HG03378 (cell line): ENCODE results near the gene CSNK1E.

ENCODE experiments used
- ATAC-seq: cut with Tn5 transposase; IDR thresholded peaks from one replicate; pipeline ENCODE4 v1.9.1; 2021; ENCODE audit warnings: mild to moderate bottlenecking, moderate library complexity; ENCODE audit not compliant: unreplicated experiment

CSNK1E gene

DNA sequence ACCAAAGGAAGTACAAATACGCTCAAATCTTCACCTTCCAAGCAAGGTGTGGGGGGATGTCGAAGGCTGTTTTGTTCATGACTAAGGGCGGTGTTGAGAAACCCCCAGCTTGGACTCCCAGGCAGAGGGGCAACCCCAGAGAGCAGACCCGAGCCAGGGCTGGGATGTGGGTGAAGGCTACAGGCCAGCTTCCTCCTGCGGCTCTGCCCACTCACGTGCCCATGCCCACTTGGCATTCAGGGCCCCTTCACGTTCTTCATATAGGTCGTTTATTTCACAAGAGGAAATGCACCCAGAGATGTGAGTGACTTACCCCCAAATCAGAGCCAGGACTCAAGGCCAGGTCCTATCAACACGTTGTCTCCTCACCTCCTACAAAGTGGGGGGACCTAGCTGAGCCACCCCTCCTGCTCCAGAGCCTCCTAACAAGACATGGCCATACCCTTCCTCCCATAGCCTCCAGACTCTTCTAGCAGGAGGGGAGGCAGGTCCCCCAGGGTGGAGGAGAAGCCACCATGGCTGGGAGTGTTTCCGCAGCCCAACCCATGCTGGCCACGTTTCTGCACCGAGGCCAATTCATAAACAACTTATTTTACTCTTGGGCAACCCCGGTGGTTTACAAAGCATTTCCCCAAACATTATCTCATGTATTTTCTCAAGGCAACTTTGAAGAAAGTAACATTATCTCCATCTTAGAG, 66.4 kb downstream of the CSNK1E start:
- ATAC-seq, result no peak

DNA sequence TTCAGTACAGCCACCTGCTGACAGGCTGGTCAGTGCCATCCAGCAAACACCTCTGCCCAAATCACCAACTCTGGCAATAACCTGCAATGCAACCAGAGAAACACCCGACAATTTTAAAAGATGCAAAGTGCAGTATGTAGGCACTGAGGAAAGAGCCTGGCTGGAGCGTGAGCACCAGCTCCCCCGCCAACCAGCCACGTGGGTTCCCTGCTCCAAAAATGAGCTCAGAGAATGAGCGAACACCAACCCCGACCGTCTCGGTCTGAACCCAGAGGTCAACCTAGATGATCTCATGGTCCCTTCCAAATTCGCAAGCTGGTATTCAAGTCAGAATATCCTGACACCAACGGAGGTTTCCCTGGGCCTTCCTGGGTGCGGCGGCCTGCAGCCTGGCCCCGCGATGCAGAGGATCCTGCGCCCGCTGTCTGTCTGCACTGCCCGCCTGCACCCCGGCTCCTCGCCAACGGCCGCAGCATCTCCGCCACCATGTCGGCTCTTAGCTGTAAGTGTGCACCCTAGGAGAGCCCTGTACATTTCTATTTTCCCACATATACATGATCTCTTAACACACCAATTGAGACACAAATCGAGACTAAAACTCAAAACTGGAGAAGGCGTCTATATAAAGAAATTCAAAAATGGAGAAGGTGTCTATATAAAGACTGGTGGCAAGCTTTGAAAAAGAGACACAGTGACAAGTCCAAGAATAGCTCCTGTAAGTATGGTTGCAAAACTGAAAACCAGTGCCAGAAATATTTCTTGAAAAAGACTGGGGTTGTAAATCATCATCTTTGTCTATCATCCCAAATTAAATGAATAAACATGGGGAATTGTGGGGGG, 67.2 kb downstream of the CSNK1E start:
- ATAC-seq, result no peak

DNA sequence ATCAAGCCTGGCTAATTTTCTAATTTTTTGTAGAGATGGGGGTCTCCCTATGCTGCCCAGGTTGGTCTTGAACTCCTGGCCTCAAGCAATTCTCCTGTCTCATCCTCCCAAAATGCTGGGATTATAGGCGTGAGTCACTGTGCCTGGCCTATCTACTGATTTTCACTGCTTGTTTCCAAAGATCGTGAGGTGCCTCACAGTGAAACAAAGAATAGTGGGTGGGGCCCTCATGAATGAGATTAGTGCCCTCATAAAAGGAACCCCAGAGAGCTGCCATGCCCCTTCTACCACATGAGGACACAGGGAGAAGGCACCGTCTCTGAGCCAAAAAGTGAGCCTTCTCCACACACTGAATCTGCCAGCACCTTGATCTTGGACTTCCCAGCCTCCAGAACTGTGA, 67.9 kb downstream of the CSNK1E start:
- ATAC-seq, result no peak

DNA sequence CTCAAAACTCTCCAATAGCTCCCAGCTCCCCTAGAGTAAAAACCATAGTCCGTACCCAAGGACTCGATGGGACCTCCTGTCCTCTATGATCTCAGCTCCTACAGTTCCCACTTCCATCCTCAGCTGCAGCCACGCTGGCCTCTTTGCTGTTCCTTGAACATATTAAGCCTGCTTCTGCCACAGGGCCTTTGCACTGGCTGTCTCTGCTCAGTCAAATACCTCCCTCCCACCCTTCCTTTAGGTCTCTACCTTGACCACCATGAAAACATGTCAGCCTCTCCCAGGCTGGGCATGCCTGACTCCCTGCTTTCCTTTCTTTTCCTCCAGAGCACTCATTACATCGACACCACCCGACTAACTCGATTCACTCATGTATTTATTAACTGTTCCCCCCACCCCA, 69.0 kb downstream of the CSNK1E start:
- ATAC-seq, result no peak

DNA sequence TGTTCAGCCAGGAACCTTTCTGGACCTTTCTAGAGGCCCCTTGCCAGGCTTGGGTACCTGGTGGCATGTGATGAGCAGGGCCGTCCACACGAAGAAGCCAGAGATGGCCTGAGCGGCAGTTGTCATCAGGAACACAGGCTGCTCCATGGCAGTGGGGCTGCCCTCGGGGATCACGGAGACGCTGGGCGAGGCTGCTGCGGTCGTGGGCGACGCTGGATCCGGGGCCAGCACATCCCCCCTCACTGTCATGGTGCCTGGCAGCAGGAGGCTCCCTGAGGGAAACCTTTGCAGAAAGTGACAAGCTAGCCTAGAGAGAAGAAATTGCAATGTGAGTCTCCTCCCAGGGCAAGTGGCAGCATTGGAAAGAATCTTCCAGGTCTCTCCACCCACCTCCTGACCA, 69.5 kb downstream of the CSNK1E start:
- no peak for ATAC-seq

DNA sequence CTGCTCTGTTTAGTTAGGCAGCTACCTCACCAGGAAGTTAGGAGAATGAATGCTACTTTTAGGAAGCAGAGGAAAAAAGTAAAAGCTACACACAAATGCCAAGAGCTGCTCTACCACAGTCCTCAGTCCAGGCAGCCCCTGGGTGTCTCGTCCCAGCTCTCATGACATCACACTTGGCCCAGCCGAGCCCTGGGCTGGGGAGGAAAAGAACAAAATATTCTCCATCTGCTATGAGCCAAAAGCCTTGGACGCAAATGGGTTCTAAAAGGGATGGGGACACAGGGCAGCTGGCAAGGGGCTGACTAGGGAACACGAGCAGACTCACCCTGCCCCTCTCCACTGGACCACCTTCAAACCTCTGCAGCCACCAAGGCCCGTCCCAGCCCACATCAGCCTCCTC, 70.5 kb downstream of the CSNK1E start:
- no peak for ATAC-seq

DNA sequence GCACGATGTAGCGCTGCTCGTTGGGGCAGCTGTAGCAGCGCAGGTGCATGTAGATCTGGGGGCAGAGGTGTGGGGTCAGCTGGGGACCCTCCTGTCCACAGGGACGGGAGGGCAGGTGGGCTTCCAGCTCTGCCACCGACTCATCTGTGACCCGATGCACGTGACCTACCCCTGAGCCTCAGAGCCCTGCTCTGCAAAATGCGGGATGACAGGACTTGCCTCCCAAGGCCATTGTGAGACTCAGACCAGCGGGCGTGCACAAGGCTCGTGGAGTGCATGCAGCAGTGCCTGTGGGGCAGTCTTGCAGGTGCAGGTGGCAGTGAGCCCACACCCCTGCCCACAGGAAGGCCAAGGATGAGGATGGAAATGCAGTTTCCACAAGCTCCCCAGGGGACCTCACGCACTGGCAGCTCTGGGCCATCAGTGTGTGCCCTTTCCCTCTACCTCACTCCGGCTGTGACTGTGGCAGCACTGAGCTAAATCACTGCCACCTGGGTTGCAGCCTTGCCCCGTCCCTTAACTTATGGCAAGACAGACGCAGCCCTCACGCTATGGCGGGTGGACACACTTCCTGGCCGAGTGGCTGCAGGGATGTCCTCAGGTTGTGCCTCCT, 71.1 kb downstream of the CSNK1E start:
- ATAC-seq, result no peak

DNA sequence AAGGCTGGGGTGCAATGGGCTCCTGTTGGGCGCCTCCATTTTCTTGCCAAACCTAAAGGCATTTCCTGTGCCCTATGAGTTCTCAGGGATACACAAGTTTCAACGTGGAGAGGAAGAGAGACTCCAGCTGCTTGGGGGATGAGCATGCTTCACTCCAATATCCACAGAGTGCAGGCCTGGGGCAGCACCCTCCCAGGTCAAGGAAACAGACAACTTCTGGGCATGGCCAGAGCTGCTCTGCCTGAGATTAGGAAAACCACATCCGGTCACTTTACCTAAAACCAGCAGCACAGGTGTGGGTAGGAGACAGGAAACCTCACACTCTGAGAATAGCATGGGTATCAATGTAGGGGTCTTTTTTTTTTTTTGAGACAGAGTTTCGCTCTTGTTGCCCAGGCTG, 73.1 kb downstream of the CSNK1E start:
- no peak for ATAC-seq

DNA sequence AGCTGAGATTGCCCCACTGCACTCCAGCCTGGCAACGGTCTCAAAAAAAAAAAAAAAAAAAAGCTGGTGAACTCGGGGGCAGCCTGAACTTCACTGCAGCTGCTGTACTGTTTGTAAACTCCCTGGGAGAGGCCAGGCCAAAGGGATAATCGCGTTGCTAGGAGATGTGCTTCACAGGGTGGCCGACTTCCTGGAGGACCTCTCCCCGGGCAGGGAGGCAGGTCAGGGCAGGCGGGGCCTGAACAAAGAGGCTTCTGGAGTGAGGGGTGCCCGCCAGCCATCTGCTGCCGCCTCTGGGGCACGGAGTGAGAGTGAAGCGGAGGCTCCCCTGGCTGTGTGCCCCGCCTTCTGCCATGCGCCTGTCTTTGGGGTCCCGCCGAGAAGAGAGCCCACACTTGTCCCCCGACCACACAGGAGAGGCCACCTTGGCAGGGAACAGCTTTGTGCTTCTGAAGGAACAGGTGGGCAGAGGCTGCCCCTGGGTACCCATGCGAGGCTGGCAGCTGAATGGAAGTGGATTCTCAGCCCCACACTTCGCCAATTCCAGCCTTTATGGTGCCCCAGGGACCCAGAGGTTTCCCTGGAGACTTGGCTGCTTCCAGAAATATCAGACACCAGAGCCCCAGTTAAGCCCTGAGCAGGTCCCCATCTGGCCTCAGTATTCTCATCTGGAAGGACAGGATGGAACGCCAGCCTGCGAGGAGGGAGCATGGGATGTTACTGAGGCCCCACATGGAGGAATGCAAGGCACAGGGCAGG, 74.0 kb downstream of the CSNK1E start:
- no peak for ATAC-seq

DNA sequence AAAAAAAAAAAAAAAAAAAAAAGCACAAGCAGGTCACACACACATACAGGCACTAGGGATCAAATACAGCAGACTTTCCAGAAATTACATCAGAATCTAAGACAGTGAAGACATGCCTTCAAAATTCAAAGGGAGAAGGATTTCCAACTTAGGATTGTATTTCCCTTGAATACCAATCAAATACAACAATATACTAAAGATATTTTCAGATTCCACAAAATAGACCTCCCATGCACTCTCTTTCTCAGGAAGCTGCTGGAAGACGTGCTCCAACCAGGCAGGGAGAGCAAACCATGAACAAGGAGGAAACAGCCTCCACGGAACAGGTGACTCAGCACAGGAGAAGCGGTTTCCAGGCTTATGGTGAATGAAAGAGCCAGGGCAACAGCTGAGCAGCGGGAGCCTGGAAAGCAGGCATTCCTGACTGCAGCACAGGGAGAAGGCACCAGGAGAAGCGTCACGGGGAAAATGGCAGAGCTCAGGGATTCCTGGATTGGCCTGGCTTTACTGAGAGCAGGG, 76.4 kb downstream of the CSNK1E start:
- no peak for ATAC-seq
